ENCODE data around the gene MCIDAS.

Gene MCIDAS

GRCh38 chr5:55222985-55223811, 3.9 kb downstream of the MCIDAS start:
- Histone ChIP-seq H3K9me3 (ENCODE audit: severe bottlenecking) (no peaks in the 10 kb centered on the region), H3K27ac (ENCODE audit: poor library complexity, severe bottlenecking) (no peak overlapping the region), H3K4me3 (ENCODE audit: severe bottlenecking) (no peak overlapping the region), H3K27me3 (ENCODE audit: insufficient read depth, poor library complexity, severe bottlenecking) (no peaks in the 10 kb centered on the region), H3K36me3 (ENCODE audit: low read depth) (no peaks in the 10 kb centered on the region), H3K4me1 (ENCODE audit: insufficient read depth, poor library complexity, severe bottlenecking) (peaks cover 15% of the 10 kb centered on the region)
- no peak for TF ChIP-seq CTCF (IDR thresholded peaks at IDR 0.05; ENCODE audit: poor library complexity, severe bottlenecking)
- DNase-seq (ENCODE audit: low spot score), result no peak
- ATAC-seq (ENCODE audit: low read depth), result no peak

GRCh38 chr5:55222092-55222984, 4.8 kb downstream of the MCIDAS start:
- peaks cover 15% of the 10 kb centered on the region for H3K4me1 ChIP-seq (ENCODE audit: insufficient read depth, poor library complexity, severe bottlenecking)
- H3K4me3 ChIP-seq (ENCODE audit: severe bottlenecking), result no peak overlapping the region
- ATAC-seq (ENCODE audit: low read depth) (no peak), DNase-seq (ENCODE audit: low spot score) (no peak)
- H3K27me3 ChIP-seq (ENCODE audit: insufficient read depth, poor library complexity, severe bottlenecking), result no peaks in the 10 kb centered on the region
- no peak overlapping the region for H3K27ac ChIP-seq (ENCODE audit: poor library complexity, severe bottlenecking)
- no peak for TF ChIP-seq CTCF (IDR thresholded peaks at IDR 0.05; ENCODE audit: poor library complexity, severe bottlenecking)
- no peaks in the 10 kb centered on the region for H3K9me3 ChIP-seq (ENCODE audit: severe bottlenecking)
- H3K36me3 ChIP-seq (ENCODE audit: low read depth), result no peaks in the 10 kb centered on the region

- TF ChIP-seq CTCF (IDR thresholded peaks at IDR 0.05; ENCODE audit: poor library complexity, severe bottlenecking), result no peak
- peaks cover 15% of the 10 kb centered on the region for H3K4me1 ChIP-seq (ENCODE audit: insufficient read depth, poor library complexity, severe bottlenecking)
- ATAC-seq (ENCODE audit: low read depth) (no peak), DNase-seq (ENCODE audit: low spot score) (no peak)
- no peaks in the 10 kb centered on the region for H3K36me3 ChIP-seq (ENCODE audit: low read depth)
- H3K4me3 ChIP-seq (ENCODE audit: severe bottlenecking), result no peak overlapping the region
- H3K27me3 ChIP-seq (ENCODE audit: insufficient read depth, poor library complexity, severe bottlenecking), result no peaks in the 10 kb centered on the region
- no peak overlapping the region for H3K27ac ChIP-seq (ENCODE audit: poor library complexity, severe bottlenecking)
- H3K9me3 ChIP-seq (ENCODE audit: severe bottlenecking), result no peaks in the 10 kb centered on the region
Measured at GRCh38 chr5:55220433-55221185, 6.5 kb downstream of the MCIDAS start.

GRCh38 chr5:55219770-55220169, 7.3 kb downstream of the MCIDAS start:
- Histone ChIP-seq H3K4me3 (ENCODE audit: severe bottlenecking) (no peak overlapping the region), H3K36me3 (ENCODE audit: low read depth) (no peaks in the 10 kb centered on the region), H3K27me3 (ENCODE audit: insufficient read depth, poor library complexity, severe bottlenecking) (no peaks in the 10 kb centered on the region), H3K27ac (ENCODE audit: poor library complexity, severe bottlenecking) (no peak overlapping the region), H3K9me3 (ENCODE audit: severe bottlenecking) (no peaks in the 10 kb centered on the region), H3K4me1 (ENCODE audit: insufficient read depth, poor library complexity, severe bottlenecking) (peaks cover 15% of the 10 kb centered on the region)
- DNase-seq (ENCODE audit: low spot score) (no peak), ATAC-seq (ENCODE audit: low read depth) (no peak)
- no peak for TF ChIP-seq CTCF (IDR thresholded peaks at IDR 0.05; ENCODE audit: poor library complexity, severe bottlenecking)

Measured in RWPE2 (cell line).